ENCODE measurements around the gene MLLT10. TPM values are rescaled to one million over a fixed set of nuclear protein-coding genes. Genes with fewer than 3 reads are reported as not detected.

Gene MLLT10
- total RNA-seq, 1 donor from 2014 or later, result 50.6 TPM

- DNase-seq (ENCODE audit: low spot score), result no peak
- no peak for TF ChIP-seq CTCF (IDR thresholded peaks at IDR 0.05; ENCODE audit: unreplicated experiment)
Measured at GRCh38 chr10:21528236-21529031, 5.6 kb upstream of the MLLT10 start.

GRCh38 chr10:21529032-21529910 is 4.8 kb upstream of the MLLT10 start:
- Mint-ChIP-seq H3K27me3 (ENCODE audit: unreplicated experiment) (peaks cover 19% of the 10 kb centered on the region), H3K27ac (ENCODE audit: unreplicated experiment) (peak overlapping the region; percentile 98), H3K36me3 (ENCODE audit: low read depth, unreplicated experiment) (peaks cover 16% of the 10 kb centered on the region), H3K4me1 (ENCODE audit: unreplicated experiment) (peaks cover 44% of the 10 kb centered on the region), H3K9me3 (ENCODE audit: unreplicated experiment) (no peaks in the 10 kb centered on the region), H3K4me3 (ENCODE audit: unreplicated experiment) (peak overlapping the region; percentile 94)
- TF ChIP-seq CTCF (IDR thresholded peaks at IDR 0.05; ENCODE audit: unreplicated experiment), result no peak
- no peak for DNase-seq (ENCODE audit: low spot score)

More at GRCh38 chr10:21528236-21529031, 5.6 kb upstream of the MLLT10 start:
- H3K36me3 Mint-ChIP-seq (ENCODE audit: low read depth, unreplicated experiment), result peaks cover 16% of the 10 kb centered on the region
- H3K9me3 Mint-ChIP-seq (ENCODE audit: unreplicated experiment), result no peaks in the 10 kb centered on the region
- peak overlapping the region; percentile 94 for H3K4me3 Mint-ChIP-seq (ENCODE audit: unreplicated experiment)
- peaks cover 19% of the 10 kb centered on the region for H3K27me3 Mint-ChIP-seq (ENCODE audit: unreplicated experiment)
- peak overlapping the region; percentile 98 for H3K27ac Mint-ChIP-seq (ENCODE audit: unreplicated experiment)
- H3K4me1 Mint-ChIP-seq (ENCODE audit: unreplicated experiment), result peaks cover 46% of the 10 kb centered on the region

GRCh38 chr10:21530168-21530567 is 3.9 kb upstream of the MLLT10 start:
- H3K27ac Mint-ChIP-seq (ENCODE audit: unreplicated experiment), result no peak overlapping the region
- peaks cover 38% of the 10 kb centered on the region for H3K4me1 Mint-ChIP-seq (ENCODE audit: unreplicated experiment)
- peaks cover 19% of the 10 kb centered on the region for H3K27me3 Mint-ChIP-seq (ENCODE audit: unreplicated experiment)
- no peak for DNase-seq (ENCODE audit: low spot score)
- TF ChIP-seq CTCF (IDR thresholded peaks at IDR 0.05; ENCODE audit: unreplicated experiment), result no peak
- H3K9me3 Mint-ChIP-seq (ENCODE audit: unreplicated experiment), result no peaks in the 10 kb centered on the region
- no peak overlapping the region for H3K4me3 Mint-ChIP-seq (ENCODE audit: unreplicated experiment)
- peaks cover 13% of the 10 kb centered on the region for H3K36me3 Mint-ChIP-seq (ENCODE audit: low read depth, unreplicated experiment)

GRCh38 chr10:21530641-21531040 is 3.4 kb upstream of the MLLT10 start:
- no peak for TF ChIP-seq CTCF (IDR thresholded peaks at IDR 0.05; ENCODE audit: unreplicated experiment)
- Mint-ChIP-seq H3K4me3 (ENCODE audit: unreplicated experiment) (no peak overlapping the region), H3K27me3 (ENCODE audit: unreplicated experiment) (peaks cover 18% of the 10 kb centered on the region), H3K27ac (ENCODE audit: unreplicated experiment) (no peak overlapping the region), H3K9me3 (ENCODE audit: unreplicated experiment) (no peaks in the 10 kb centered on the region), H3K4me1 (ENCODE audit: unreplicated experiment) (peaks cover 37% of the 10 kb centered on the region), H3K36me3 (ENCODE audit: low read depth, unreplicated experiment) (peaks cover 9% of the 10 kb centered on the region)
- DNase-seq (ENCODE audit: low spot score), result no peak
